Stimulated activated CD8-positive, alpha-beta memory T cell treated with anti-CD3 and anti-CD28 coated beads, Interleukin-4, amount 100 ng/mL, for 1 hour (primary cell): ENCODE data around the gene CCDC152.
"Not testable (repeated sequence)": the region's sequence is repeated elsewhere in the genome, so short reads cannot be mapped to it uniquely, and the experiment has no call there.

ENCODE experiments used
- DNase-seq, 2 donors: peaks; one replicate each; pipeline ENCODE4 v3.0.0-alpha.2; 2020; ENCODE audit warnings: low read depth in 2 of 2, low spot score in 1 of 2

CCDC152 gene, protein sequence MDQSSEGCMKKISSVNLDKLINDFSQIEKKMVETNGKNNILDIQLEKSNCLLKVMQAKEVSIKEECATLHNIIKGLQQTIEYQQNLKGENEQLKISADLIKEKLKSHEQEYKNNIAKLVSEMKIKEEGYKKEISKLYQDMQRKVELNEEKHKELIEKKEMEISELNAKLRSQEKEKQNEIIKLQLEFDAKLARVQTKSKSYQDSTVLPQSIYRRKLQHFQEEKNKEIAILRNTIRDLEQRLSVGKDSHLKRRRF

DNA sequence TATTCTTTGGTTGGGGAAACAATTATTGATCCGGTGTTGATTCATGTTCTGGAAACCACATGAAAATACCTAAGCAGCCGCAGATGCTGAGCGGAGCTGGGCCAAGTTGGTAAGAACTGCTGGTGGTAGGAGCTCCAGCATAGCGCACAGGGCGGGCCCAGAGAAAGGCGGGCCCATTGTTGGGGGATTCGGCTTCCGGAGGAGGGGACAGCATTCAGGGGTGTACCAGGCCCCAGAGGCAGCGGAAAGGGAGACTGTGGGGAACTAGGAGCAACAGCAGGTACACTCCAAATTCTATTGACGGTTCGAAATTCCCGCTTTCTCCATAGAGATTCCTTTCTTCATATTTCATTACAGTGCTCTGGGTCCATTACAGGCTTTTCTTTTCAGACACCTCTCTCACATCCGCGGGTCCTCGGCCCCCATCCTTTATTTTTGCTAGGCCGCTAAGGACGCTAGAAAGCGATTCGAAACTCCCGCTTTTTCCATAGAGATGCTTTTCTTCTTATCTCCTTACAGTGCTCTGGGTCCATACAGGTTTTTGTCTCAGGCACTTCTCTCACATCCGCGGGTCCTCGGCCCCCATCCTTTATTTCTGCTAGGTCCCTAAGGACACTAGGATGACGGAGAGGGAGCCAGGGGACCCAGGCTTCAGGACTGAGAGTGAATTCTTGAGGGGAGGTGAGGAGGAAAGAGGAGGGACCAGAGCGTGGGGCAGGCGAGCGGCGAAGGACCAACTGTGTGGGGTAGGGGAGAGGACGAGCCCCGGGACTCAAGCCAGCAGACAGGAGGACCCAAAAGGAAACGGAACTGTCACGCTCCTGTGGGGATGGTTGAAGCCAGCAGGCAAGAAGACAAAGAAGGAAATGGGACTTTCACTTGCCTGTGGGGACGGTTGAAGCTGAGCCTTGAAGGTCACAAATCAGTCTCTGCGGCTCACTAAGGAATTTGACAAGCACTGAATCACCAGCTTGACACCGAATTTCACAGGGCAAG lies at the start of gene CCDC152:
Gene CCDC152 (plus strand): TSS at position 213 of the 996 bp plus-strand sequence. CDS start 2,304 bp downstream, outside the sequence.
- peak; percentile 16 to 17 for DNase-seq

DNA sequence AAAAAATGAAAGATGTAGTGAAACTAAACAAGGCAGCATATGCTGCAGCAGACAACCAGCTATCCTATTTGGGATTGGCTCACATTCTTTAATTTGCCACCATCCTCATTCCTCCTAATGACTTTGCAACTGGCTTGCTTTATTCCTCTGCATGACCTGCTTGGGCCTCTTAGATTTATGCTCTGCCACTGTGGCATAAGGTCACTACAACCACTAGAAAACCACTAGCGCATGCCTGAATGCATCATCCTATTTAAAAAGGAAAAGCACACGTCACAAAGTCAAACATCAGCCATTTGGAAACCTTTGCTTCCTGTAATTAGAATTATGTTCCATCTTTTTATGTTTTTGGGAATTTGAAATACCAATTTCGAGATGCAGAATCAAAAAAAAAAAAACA lies 40.8 kb upstream of the CCDC152 start:
- no peak for DNase-seq

DNA sequence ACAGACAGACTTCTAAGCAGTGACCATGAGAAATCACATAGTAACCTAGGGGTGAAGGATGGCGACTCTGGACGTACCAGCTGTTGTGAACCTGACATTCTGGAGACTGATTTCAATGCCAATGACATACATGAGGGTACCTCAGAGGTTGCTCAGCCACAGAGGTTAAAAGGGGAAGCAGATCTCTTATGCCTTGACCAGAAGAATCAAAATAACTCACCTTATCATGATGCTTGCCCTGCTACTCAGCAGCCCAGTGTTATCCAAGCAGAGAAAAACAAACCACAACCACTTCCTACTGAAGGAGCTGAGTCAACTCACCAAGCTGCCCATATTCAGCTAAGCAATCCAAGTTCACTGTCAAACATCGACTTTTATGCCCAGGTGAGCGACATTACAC lies 38.0 kb upstream of the CCDC152 start:
- DNase-seq: no peak

DNA sequence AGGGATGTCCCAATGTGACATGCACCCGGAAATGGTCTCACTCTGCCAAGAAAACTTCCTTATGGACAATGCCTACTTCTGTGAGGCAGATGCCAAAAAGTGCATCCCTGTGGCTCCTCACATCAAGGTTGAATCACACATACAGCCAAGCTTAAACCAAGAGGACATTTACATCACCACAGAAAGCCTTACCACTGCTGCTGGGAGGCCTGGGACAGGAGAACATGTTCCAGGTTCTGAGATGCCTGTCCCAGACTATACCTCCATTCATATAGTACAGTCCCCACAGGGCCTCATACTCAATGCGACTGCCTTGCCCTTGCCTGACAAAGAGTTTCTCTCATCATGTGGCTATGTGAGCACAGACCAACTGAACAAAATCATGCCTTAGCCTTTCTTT lies 37.6 kb upstream of the CCDC152 start:
- no peak for DNase-seq

DNA sequence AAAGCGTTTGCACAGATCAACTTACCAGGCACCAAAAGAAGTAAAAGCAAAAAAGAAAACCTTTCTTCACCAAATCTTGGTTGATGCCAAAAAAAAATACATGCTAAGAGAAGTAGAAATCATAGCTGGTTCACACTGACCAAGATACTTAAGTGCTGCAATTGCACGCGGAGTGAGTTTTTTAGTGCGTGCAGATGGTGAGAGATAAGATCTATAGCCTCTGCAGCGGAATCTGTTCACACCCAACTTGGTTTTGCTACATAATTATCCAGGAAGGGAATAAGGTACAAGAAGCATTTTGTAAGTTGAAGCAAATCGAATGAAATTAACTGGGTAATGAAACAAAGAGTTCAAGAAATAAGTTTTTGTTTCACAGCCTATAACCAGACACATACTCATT lies 36.4 kb upstream of the CCDC152 start:
- DNase-seq: no peak

DNA sequence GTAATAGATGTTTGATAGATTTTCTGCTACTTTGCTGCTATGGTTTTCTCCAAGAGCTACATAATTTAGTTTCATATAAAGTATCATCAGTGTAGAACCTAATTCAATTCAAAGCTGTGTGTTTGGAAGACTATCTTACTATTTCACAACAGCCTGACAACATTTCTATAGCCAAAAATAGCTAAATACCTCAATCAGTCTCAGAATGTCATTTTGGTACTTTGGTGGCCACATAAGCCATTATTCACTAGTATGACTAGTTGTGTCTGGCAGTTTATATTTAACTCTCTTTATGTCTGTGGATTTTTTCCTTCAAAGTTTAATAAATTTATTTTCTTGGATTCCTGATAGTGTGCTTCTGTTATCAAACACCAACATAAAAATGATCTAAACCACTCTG lies 35.1 kb upstream of the CCDC152 start:
- DNase-seq: no peak

DNA sequence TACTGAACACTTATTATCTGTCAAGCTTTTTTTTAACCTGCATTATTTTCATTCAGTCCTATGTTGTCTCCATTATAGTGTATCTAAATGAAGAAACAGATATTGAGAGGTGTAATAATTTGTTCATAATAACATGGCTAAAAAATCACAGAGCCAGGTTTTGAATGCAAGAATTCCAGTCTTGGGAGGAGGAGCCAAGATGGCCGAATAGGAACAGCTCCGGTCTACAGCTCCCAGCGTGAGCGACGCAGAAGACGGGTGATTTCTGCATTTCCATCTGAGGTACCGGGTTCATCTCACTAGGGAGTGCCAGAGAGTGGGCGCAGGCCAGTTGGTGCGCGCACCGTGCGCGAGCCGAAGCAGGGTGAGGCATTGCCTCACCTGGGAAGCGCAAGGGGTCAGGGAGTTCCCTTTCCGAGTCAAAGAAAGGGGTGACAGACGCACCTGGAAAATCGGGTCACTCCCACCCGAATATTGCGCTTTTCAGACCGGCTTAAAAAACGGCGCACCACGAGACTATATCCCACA lies 22.0 kb upstream of the CCDC152 start:
- not testable (repeated sequence) for DNase-seq

DNA sequence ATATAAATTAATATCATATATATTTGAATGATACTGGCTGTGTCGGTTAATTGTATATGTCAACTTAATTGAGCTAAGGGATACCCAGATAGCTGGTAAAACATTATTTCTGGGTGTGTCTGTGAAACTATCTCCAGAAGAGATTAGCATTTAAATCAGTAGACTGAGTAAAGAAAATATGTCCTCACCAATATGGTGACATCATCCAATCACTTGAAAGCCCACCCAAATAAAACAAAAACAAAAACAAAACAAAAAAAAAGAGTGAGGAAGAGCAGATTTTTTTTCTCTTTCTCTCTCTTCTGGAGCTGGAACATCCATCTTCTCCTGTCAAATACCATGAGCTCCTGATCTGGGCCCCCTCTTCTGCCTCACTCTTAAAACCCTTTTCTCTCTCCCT lies 15.7 kb upstream of the CCDC152 start:
- no peak for DNase-seq

DNA sequence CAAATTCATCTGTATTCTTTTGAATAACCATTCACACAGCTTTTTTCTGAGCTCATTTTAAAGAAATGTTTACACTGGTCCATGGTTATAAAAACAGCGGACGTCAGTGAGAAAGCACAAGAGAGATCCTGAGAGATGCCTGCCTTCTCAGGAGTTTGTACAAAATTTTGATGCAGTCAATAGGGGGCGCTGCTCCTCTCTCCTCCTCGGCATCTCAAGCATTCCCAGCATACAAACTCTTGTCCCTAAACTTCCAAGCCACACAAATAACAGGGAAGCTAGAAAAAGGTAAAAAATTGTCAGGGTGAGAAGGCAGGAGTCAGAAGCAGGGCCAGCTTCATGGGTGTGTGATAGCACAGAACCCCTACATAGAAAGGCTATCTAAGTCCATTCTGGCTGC lies 11.2 kb upstream of the CCDC152 start:
- DNase-seq: no peak

DNA sequence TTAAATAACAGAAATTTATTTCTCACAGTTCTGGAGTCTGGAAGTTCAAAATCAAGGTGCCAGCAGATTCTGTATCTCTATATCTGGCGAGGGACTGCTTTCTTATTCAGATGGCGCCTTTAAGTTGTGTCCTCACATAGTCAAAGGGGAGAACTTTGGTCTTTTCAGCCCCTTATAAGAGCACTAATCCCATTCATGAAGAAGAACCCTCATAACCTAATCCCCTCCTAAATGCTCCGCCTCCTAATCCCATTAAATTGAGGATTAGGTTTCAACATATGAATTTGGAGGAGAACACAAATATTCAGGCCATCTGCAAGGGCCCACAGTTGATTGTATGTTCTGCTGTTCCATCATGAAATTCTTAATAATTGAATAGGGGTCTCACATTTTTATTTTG lies 10.8 kb upstream of the CCDC152 start:
- no peak for DNase-seq

DNA sequence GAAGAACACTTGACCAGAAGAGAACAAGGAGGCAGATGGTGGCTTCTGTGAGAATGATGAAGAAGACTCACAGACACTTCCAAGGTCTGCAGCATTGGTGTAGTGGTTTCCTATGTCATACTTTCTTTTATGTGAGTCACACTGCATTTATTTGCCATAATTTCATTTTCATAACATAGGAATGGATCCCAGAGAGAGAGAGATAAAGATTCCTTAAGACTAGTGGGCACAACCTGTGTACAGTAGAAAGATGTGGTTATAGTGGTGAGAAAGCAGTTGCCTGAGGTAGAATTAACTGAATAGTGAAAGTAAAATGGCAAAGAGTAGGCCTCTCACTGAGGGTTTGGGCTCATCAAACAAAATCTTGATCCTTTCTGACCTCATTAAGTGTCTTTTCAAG lies 7.6 kb upstream of the CCDC152 start:
- DNase-seq: no peak

DNA sequence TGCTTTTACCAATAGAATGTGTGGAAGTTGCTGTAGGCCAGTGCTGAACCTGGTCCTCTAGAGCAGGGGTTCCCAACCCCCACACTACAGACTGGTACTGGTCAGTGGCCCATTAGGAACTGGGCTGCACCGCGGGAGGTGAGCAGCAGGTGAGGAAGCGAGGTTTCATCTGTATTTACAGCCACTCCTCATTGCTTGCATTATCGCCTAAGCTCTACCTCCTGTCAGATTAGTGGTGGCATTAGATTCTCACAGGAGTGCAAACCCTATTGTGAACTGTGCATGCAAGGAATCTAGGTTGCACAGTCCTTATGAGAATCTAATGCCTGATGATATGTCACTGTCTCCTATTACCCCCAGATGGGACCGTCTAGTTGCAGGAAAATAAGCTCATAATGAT lies 6.1 kb upstream of the CCDC152 start:
- no peak for DNase-seq

DNA sequence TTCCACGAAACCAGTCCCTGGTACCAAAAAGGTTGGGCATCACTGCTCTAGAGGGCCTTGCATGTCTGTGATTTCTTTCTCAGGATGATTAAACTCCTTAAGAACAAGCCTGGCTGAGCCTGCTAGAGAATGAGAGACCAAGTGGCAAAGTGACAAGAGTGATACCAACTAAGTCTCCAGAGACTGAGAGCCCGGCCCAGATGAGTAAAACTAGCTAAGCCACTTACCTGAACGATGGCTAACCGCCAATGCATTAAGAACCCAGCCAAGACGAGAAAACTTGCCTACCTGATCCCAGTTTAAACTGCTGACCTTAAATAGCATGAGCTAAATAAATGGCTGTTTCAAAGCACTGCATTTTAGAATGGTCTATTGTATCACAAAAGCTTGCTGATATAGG lies 5.6 kb upstream of the CCDC152 start:
- no peak for DNase-seq

DNA sequence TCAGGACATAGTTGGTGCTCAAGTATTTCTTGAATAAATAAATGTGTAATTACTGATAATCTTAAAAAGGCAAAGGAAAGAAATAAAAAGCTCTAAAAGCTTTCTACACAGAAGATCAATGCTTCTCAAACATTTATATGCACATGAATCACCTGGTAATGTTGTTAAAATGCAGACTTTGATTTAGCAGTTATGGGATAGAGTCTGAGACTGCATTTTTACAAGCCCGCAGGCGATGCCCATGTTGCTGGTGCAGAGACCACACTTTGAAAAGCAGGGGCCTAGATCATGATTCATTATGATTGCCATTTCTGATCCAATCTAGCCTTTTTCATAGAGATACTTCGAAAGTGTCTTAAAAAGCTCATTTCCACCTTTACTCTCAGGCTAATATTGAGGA lies 3.5 kb upstream of the CCDC152 start:
- no peak for DNase-seq

DNA sequence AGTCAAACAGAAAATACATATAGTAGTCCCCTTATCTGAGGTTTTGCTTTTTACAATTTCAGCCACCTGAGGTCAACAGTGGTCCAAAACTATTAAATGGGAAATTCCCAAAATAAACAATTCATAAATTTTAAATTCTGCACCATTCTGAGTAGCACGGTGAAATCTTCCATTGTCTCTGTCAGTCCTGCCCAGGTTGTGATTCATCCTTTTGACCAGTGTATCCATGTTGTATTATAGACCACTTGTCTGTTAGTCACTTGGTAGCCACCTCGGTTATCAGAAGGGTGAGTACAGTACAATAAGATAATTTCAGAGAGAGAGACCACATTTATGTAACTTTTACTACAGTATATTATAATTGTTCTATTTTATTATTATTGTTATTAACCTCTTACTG lies 2.8 kb downstream of the CCDC152 start:
- DNase-seq: no peak

DNA sequence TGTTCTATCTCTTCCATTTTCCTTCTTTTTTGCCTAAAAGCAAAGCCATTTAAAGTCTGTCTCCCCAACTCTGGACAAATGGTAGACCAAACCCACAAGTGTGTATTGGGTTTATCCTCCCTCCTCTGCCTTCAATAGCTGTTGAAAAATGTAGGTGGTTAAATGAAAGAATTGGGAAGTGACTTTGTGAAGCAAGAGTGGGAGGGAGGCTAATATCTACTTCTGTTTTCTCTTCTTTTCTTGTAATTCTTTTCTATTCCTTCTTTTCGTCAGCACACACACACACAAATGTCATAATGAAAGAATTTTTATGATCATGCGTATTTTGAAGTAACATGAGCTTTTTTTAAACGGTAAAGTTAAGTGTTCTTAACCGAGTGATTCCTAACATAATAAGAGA lies 3.8 kb downstream of the CCDC152 start:
- no peak for DNase-seq

DNA sequence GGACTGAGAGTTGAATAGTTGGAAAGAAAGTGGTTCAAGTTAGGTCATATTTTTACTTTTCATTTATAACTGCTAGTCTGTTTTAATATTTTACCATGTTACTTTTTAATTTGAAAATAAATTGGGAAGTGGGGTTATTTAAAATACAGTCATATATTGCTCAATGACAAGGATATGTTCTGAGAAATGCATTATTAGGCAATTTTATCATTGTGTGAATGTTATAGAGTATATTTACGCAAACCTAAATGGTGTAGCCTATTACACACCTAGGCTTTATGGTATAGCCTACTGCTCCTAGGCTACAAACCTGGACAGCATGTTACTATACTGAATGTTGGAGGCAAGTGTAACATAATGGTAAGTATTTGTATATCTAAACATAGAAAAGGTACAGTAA lies 5.2 kb downstream of the CCDC152 start:
- no peak for DNase-seq

DNA sequence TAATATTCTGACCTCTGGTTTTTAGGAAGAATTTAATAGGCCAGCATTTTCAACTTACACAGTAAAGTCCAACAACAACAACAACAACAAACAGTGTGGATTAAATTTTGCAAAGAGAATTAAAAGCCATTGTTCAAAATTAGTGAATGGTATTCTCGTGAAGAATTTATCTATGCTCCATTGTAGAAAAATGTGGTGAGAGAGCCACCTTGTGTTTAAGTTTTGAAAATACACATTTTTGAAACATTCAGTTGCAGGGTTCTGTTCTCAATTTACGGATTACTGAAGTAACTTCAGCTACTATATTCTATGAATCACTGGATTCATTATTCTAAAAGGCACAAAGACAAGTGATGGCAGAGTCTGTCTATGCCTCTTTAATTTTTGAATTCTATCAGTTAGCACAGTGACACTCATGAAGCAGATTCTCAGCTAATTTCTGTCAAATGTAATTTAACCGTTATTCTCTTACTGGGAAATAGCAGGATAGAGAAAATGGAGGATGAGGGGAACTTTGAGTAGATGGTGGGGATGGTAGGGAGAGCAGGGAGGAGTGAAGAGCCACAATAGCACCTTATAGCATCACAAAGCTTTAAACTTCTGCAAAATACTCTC lies 11.0 kb downstream of the CCDC152 start:
- DNase-seq: no peak

DNA sequence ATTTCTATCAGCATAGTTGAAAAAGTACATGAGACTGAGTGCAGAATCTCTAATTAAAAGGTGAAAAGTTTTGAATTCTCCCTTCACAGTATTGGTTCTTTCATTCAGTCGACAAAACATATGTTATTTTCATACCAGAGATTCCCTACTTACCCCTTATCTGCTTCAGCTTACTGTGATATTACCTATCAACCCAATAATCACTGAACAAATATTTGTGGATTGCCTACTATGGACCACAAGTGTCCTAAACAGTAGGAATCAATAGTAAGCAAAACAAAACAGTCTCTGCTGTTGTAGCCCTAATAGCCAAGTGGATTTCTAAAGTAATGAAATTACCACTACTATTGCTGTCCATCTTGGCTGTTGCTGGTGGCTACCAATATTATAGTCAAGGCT lies 11.5 kb downstream of the CCDC152 start:
- no peak for DNase-seq

DNA sequence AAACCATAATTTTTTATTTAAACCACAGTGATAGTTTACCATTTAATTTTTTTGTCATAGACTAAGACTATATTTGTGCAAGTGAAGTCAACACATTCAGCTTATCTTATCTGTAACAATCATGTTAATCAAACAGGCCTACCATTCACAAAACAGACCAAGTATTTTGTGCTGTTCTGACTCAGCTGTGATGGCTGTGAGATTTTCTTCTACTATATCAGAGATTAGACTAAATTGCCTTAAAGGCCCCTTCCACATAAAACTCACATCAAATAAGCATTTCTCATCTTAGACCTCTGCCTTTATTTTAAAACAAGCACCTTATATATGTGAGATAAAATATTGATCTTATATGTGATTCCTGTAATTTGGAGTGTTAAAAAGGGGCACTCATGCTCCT lies 13.4 kb downstream of the CCDC152 start:
- no peak for DNase-seq

DNA sequence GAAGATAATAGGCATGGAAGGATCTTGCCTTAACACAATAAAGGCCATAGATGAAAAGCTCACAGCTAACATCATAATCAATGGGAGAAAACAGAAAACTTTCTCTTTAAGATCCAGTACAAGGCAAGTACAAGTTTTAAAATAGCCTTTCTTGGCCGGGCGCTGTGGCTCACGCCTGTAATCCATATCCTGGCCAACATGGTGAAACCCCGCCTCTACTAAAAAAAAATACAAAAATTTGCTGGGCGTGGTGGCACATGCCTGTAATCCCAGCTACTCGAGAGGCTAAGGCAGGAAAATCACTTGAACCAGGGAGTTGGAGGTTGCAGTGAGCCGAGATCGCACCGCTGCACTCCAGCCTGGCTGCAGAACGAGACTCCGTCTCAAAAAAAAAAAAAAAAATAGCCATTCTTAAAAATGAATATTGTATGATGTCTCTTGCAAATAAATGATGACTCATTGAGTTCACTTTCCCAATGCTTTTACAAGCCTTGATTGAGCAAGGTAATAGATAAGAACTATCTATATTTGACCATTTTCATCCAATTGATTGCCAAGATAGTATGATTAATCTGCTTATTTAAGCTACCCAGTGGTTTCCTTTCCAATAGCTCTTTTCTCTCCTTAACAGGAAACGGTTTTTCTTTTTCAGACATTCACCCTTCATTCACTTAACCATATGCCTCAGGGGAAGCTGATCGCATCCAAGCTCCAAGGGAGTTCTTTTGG lies 15.8 kb downstream of the CCDC152 start:
- no peak for DNase-seq
